Measurements from ENCODE around the gene RASGRF2.

DNA sequence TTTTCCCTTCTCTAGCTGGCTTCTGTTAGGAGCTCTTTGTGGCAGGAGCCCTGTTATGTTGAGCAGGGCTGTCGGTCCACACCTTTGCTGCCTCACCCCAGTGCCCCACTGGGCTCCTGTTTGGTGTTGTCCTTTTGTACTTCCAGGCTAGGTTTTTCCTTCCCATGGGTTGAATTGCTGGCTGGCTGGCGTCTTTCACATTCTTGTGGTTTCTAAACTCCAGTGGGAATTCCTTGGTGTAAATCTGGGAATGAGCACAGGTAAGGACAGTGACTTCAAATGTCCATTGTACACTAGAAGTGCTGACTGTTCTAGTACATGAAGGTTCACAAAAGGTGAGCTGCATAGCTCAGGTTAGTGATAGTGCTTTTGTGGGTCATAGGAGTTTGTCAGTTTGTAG, 30.4 kb downstream of the RASGRF2 start:
- TF ChIP-seq, protein P1, sequence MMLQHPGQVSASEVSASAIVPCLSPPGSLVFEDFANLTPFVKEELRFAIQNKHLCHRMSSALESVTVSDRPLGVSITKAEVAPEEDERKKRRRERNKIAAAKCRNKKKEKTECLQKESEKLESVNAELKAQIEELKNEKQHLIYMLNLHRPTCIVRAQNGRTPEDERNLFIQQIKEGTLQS (IDR thresholded peaks at IDR 0.05; ENCODE audit: insufficient read depth, low read depth, low read length): no peak
- no peak for TF ChIP-seq EP300 (IDR thresholded peaks at IDR 0.05; ENCODE audit: borderline replicate concordance in 1 of 2, low read depth in 2 of 2, low read length in 2 of 2)
- TF ChIP-seq, protein P2, sequence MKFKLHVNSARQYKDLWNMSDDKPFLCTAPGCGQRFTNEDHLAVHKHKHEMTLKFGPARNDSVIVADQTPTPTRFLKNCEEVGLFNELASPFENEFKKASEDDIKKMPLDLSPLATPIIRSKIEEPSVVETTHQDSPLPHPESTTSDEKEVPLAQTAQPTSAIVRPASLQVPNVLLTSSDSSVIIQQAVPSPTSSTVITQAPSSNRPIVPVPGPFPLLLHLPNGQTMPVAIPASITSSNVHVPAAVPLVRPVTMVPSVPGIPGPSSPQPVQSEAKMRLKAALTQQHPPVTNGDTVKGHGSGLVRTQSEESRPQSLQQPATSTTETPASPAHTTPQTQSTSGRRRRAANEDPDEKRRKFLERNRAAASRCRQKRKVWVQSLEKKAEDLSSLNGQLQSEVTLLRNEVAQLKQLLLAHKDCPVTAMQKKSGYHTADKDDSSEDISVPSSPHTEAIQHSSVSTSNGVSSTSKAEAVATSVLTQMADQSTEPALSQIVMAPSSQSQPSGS (IDR thresholded peaks at IDR 0.05; ENCODE audit: low read length): no peak

All from H1 (cell line).